ENCODE measurements around the gene ARHGAP24.

GRCh38 chr4:85784348-85784747 is 309.4 kb downstream of the ARHGAP24 start:
- TF ChIP-seq CTCF (conservative IDR thresholded peaks at IDR 0.05 in 1 of 2, IDR thresholded peaks at IDR 0.05 in 1 of 2; ENCODE audit: low read depth in 1 of 2, low read length in 2 of 2) (no peak), EZH2 (IDR thresholded peaks at IDR 0.05; ENCODE audit: low read length, missing control alignments) (no peak)
